GM12891 (cell line): ENCODE data around the gene TAS2R7.

Experiments used
- POLR2A ChIP-seq: IDR thresholded peaks from 2 replicates; pipeline ENCODE4 v1.6.1; 2011; ENCODE audit warnings: low read depth, low read length, control low read depth
- POLR2AphosphoS5 ChIP-seq: IDR thresholded peaks from 2 replicates; pipeline ENCODE4 v1.6.1; 2011; ENCODE audit warnings: low read depth, low read length, control low read depth
- POU2F2 ChIP-seq: IDR thresholded peaks from 2 replicates; pipeline ENCODE4 v1.6.1; 2011; ENCODE audit warnings: low read depth, mild to moderate bottlenecking, control low read depth, low read length, moderate library complexity
- SPI1 ChIP-seq: IDR thresholded peaks from 2 replicates; pipeline ENCODE4 v1.6.1; 2011; ENCODE audit warnings: low read depth, low read length, control low read depth
- TAF1 ChIP-seq: IDR thresholded peaks from 2 replicates; pipeline ENCODE4 v1.6.1; 2011; ENCODE audit warnings: low read depth, low read length, control low read depth

DNA sequence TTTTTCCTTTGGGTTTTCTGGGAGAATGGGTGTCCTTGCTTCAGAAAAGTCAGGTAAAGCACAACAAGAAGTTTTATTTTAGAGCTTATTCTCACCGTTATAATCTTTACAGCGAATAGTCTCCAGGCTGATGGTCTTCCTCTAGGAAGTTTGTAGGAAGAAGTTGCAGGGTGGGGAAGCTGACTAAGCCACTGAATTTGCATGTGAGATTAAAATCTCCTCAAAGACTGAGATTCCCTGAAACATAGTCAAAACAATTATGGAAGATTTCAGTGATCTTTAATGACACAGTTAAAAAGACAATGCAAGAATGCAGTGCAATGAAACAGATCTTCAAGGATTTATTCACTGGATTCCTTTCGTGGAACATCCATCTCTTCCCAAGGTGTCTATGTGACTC lies 22.5 kb upstream of the TAS2R7 start:
- no peak for TF ChIP-seq POLR2A
- TF ChIP-seq POLR2AphosphoS5: no peak
- TF ChIP-seq TAF1: no peak
- TF ChIP-seq SPI1: no peak
- TF ChIP-seq POU2F2: no peak
